HG02678 (cell line): Measurements from ENCODE around the gene KIF18A.
A peak's percentile ranks its signal among the peaks of the same experiment; 100 is the strongest.

ENCODE experiments used
- ATAC-seq: cut with Tn5 transposase; IDR thresholded peaks from one replicate; pipeline ENCODE4 v1.9.1; 2021; ENCODE audit warnings: mild to moderate bottlenecking, moderate library complexity; ENCODE audit not compliant: unreplicated experiment

Gene KIF18A

DNA sequence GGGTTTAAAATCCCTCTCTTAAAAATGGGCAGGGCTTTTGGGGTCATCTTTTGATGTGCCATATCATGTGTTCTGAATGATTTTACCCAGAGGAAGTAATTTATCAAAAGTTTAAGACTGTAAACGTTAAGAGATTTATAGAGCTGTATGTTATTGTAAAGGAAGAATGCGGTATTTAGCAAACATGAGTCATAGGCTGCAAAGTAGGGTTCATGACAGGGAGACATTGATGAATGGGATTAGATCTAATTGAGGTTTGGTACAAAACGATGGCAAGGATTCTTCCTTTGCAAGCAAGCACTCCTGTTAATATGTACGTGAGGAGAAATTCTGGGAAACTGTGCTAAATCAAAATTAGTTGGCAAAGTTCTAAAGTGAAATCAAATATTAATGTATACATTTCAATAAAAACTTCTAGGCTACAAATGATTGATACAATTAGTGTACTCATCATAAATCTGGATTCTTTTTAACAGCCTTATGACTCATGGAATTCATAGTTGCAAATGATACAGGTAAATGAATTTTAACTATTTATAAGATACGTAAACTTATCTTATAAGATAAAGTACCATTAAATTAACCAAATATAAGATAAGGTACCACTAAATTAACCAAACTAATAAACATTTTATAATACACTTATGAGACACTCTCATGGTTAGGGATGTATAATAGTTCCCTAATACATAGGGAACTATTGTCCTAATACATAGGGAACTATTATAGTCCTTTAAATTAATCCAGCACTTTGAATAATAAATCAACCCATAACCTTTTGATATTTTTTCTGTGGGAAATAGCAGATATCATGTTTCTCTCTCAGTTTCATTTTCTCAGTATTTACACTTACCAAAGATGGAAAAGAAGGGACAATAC, 58.4 kb downstream of the KIF18A start:
- no peak for ATAC-seq

DNA sequence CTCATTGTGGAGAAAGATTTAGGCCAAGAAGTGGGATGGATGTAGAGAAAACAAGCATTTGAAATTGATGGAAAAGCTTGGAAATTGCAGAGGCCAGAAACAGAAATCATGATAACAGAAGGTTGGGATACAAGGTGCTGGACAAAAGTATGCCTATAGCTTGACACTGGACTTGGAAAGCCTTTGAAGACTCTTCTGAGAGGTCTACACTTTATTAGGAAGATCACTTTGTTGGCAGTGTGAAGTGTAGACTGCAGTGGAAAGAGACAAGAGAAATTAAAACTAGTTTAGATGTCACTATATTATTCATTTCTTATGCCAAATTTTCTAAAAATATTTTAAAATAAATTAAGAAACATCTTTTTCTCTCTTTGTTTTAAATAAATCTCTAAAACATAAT, 59.1 kb downstream of the KIF18A start:
- ATAC-seq, result no peak

- ATAC-seq, result no peak
Observed at GRCh38 chr11:28043930-28044709, 63.8 kb downstream of the KIF18A start.

- no peak for ATAC-seq
Observed at GRCh38 chr11:28040384-28040783, 67.6 kb downstream of the KIF18A start.

DNA sequence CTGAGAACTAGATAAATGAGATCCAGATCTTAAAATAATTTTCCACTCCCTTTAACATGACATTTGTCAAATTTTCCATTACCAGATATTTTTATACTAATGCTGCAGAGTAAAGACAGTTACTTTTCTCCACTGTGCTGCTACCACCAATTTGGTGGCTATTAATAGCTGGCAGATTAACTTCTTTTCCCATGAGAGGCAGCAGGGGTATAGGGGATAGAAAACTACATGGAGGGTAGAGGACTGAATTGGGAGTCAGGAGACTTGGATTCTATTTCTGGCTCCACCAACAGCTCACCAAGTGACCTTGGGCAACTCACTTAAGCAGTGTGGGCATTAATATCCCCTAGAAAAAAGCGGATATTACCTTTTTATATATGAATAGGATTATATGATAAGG, 69.2 kb downstream of the KIF18A start:
- ATAC-seq, result no peak

- peak; percentile 71 for ATAC-seq
Observed at GRCh38 chr11:28026634-28027290, 81.2 kb downstream of the KIF18A start.

DNA sequence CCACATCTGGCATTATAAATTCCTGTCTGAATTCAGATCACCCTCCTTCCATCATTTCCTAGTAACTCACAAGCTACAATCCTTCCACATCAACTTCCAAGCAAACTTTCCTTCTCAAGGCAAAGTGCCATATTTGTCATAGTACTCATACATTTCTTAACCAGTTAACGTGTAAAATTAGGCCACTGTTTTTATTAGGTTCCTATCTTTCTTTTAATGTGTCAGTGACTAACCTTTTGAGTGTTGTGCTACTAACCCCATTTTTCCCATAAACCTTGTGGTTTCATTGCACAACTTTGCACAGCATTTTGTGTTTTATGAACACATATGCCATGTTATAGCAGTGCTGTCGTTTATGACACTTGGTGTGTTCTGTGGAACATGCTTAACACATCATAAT, 90.1 kb downstream of the KIF18A start:
- ATAC-seq, result no peak

DNA sequence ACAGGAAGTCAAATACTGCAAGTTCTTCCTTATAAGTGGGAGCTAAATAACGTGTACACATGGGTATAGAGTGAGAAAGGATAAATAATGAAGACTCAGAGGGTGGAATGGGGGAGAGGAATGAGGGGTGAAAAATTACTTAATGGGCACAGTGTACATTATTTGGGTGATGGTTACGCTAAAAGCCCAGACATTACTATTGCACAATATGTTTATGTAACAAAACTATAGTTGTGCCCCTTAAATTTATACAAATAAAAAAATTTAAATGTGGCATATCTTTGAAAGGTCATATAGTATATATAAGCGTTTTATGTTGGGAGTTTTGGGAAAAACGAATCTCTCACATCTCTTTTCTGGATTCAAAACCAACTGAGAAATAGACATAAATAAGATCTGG, 96.1 kb downstream of the KIF18A start:
- ATAC-seq, result no peak

DNA sequence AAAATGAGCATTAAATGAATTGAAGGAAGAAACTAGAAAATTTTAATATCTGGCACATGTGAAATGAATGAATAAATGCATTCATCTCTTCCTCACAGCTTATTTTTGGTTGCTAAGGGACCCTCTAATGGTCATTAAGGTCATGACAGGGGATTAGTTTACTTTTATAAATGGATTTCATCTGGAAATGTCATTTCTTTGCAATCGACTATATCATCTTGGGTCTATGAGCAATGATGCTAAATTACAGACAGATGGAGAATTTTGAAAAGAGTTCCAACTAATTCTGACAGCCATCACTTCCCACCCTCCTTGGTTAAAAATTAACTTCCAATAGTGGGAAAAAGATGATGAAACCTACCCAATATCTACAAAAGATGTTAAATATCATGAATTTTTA, 98.0 kb downstream of the KIF18A start:
- ATAC-seq, result no peak

GRCh38 chr11:28009388-28009787, 98.6 kb downstream of the KIF18A start:
- ATAC-seq, result no peak

- ATAC-seq, result no peak
Observed at GRCh38 chr11:28003615-28004014, 104.3 kb downstream of the KIF18A start.

DNA sequence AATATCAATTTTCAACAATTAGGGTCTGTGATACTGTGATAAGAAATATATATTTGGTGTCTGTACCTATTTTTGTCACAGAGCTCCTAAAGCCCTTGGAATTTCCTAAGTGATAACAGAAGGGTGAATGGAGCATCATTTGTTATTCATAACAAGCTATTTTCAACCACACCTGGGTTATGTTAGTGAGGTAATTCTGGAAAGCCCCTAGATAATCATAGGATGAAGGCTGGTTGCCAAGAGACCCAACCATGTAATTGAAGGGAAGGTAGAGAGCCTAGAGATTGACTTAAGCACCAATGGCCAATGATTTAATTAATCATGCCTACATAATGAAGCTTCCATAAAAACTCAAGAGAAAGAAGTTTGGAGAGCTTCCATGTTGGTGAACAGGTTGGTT, 109.4 kb downstream of the KIF18A start:
- ATAC-seq, result no peak

DNA sequence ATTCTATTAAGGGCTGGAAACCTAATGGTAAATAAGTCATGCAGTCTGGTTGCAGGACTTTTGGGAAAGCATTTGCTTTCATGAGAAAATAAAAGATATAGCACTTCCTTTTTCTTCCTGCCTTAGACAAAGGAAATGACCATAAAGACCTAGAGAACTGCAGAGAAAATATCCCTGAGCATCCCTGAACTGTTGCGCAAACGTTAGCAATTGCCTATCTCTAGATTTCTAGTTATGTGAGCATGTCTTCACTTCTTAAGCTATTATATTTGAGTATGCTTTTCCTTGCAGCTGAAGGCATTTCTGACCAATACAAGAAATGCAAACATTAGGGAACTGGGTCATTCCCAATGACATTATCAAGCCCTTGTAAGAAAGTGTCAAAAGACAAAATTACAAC, 110.6 kb downstream of the KIF18A start:
- no peak for ATAC-seq

- no peak for ATAC-seq
Observed at GRCh38 chr11:27996066-27996465, 111.9 kb downstream of the KIF18A start.

GRCh38 chr11:27995083-27995482, 112.9 kb downstream of the KIF18A start:
- no peak for ATAC-seq

DNA sequence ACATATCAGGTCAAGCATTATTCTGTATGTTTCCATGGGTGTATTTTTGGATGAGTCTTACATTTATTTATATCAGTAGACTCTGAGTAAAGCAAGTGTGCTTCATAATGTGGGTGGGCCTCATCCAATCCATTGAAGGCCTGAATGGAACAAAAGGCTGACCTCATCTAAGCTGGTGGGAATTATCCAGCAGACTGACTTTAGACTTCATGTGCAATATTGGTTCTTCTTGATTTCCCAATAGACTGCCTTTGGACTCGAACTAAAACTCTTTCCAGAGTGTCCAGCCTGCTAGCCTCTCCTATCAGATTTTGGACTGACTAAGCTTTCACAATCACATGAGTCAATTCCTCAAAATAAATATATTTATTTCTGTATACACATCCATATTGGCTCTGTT, 116.2 kb downstream of the KIF18A start:
- no peak for ATAC-seq

- ATAC-seq, result no peak
Observed at GRCh38 chr11:27977527-27977926, 130.4 kb downstream of the KIF18A start.

GRCh38 chr11:27977031-27977430, 130.9 kb downstream of the KIF18A start:
- no peak for ATAC-seq

DNA sequence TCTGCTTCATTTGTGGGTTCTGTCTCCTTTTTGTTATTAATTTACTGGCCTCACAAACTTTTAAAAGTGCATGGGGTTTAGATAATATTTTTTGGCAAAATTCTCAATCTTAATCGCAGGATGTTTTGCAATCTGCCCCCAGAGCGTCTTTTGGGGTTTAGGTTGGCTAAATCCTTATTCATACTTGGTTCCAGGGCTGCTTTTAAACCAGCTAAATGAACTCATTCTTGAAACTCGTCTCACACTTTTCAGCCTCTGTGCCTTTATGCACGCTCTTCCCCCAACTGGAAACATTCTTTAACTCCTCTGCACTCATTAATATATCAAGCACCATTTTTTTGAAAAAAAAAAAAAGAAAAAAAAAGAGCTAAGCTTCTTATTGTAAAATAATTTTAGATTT, 131.7 kb downstream of the KIF18A start:
- ATAC-seq, result no peak

- no peak for ATAC-seq
Observed at GRCh38 chr11:27973851-27974536, 134.0 kb downstream of the KIF18A start.

DNA sequence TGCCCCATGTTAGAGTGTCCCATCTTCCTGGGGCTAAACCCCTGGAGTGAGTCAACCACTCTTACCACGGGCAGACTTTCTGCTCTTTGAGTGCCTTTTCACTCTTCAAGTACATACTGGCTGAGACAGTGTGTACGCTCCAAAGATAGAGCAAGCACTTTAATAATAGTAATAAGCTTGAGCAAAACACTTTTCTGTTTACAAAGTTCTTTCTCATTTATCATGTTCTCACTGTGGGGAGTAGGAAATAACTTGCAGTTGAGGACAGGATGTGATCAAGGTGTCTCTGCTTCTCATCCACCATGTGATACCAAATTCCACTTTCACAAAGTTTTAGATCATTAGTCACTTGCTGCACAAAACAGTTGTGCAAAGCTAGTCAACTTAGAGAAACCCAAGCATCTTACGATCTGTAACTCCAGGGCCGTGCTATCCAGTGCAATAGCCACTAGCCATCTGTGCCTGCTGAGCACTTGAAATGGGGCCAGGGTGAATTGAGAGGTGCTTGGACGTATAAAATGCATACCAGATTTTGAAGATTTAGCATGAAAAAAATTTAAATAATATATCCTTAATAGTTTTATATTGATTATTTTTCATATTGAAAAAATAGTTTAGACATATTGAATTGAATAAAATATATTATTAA, 135.3 kb downstream of the KIF18A start:
- no peak for ATAC-seq
